IMR-90 (cell line): ENCODE measurements around the gene PRKCA. TPM values are rescaled to one million over a fixed set of nuclear protein-coding genes. Genes with fewer than 3 reads are reported as not detected.

ENCODE experiments used
- ATAC-seq: fragments of 200-7000 bp; cut with Tn5 transposase; 2 replicates; pipeline ENCODE4 v1.9.1; 2020; ENCODE audit warnings: low read depth, mild to moderate bottlenecking, moderate library complexity
- BruUV-seq: library from RNA; stranded (reverse); fragments of 400-500 nt; replicated peaks from 2 replicates; lab custom pipeline; 2021; lab: Mats Ljungman, UMichigan
- CTCF ChIA-PET: fragments of 300-600 bp; formaldehyde crosslinking; extraction: SDS; loops from one replicate; lab custom pipeline; 2021; ENCODE audit warnings: antibody characterized with exemption; lab: Yijun Ruan, JAX
- POLR2A ChIA-PET: fragments of 300-600 bp; sonication (Branson Sonifier 250); formaldehyde crosslinking; loops from one replicate; lab custom pipeline; 2022; ENCODE audit warnings: antibody characterized with exemption; ENCODE audit not compliant: unreplicated experiment; lab: Charles Lee
- DNase-seq: peaks from one replicate; pipeline ENCODE4 v3.0.0; 2013
- H2AFZ ChIP-seq: replicated peaks from 2 replicates; pipeline ENCODE3; 2013; ENCODE audit warnings: low read length, mild to moderate bottlenecking; ENCODE audit not compliant: poor library complexity
- H2AK5ac ChIP-seq: 2 replicates; pipeline ENCODE4 v1.6.1; 2013; ENCODE audit warnings: low read depth, low read length, inconsistent platforms
- H2AK9ac ChIP-seq: replicated peaks from 2 replicates; pipeline ENCODE3; 2013; ENCODE audit warnings: mild to moderate bottlenecking, low read depth, low read length, moderate library complexity; ENCODE audit not compliant: poor library complexity
- H2BK120ac ChIP-seq: 2 replicates; pipeline ENCODE4 v1.6.1; 2013; ENCODE audit warnings: low read depth, low read length, inconsistent platforms
- H2BK15ac ChIP-seq: 3 replicates; pipeline ENCODE4 v1.6.1; 2013; ENCODE audit warnings: low read depth, low read length, inconsistent platforms
- H2BK20ac ChIP-seq: 2 replicates; pipeline ENCODE4 v1.6.1; 2013; ENCODE audit warnings: low read depth, mild to moderate bottlenecking, inconsistent platforms, low read length, moderate library complexity
- H2BK5ac ChIP-seq: 2 replicates; pipeline ENCODE4 v1.6.1; 2013; ENCODE audit warnings: mild to moderate bottlenecking, low read depth, low read length, inconsistent platforms; ENCODE audit not compliant: poor library complexity, severe bottlenecking
- H3K14ac ChIP-seq: replicated peaks from 2 replicates; pipeline ENCODE4 v1.6.1; 2013; ENCODE audit warnings: low read depth, low read length, inconsistent platforms
- H3K18ac ChIP-seq: 2 replicates; pipeline ENCODE4 v1.6.1; 2013; ENCODE audit warnings: low read depth, low read length, control low read depth
- H3K23ac ChIP-seq: 2 replicates; pipeline ENCODE4 v1.6.1; 2013; ENCODE audit warnings: low read depth, low read length, inconsistent platforms
- H3K27ac ChIP-seq: 2 replicates; pipeline ENCODE4 v1.5.1; 2013; ENCODE audit warnings: mild to moderate bottlenecking, control low read depth, low read length; ENCODE audit not compliant: insufficient read depth
- H3K27me3 ChIP-seq: 2 replicates; pipeline ENCODE4 v1.6.1; 2013; ENCODE audit warnings: low read length; ENCODE audit not compliant: control insufficient read depth, insufficient read depth
- H3K36me3 ChIP-seq: 2 replicates; pipeline ENCODE4 v1.6.1; 2013; ENCODE audit warnings: low read length, mixed read lengths; ENCODE audit not compliant: control insufficient read depth, insufficient read depth
- H3K4ac ChIP-seq: 2 replicates; pipeline ENCODE4 v1.6.1; 2013; ENCODE audit warnings: low read depth, low read length, inconsistent platforms
- H3K4me1 ChIP-seq: 2 replicates; pipeline ENCODE4 v1.6.1; 2013; ENCODE audit warnings: low read length, mixed read lengths; ENCODE audit not compliant: control insufficient read depth, insufficient read depth
- H3K4me2 ChIP-seq: 2 replicates; pipeline ENCODE4 v1.6.1; 2013; ENCODE audit warnings: low read depth, mild to moderate bottlenecking, control low read depth, low read length, moderate library complexity
- H3K4me3 ChIP-seq: 2 replicates; pipeline ENCODE4 v1.5.1; 2013; ENCODE audit warnings: low read depth, mild to moderate bottlenecking, control low read depth, low read length, moderate library complexity; ENCODE audit not compliant: insufficient read depth
- H3K56ac ChIP-seq: 2 replicates; pipeline ENCODE4 v1.6.1; 2013; ENCODE audit warnings: low read length, inconsistent platforms; ENCODE audit not compliant: insufficient read depth; ENCODE audit errors: extremely low read depth
- H3K79me1 ChIP-seq, 2 experiments: 2 replicates each; pipeline ENCODE4 v1.6.1; 2013; ENCODE audit warnings: low read length in 2 of 2, inconsistent platforms in 1 of 2, low read depth in 1 of 2
- H3K9ac ChIP-seq: 2 replicates; pipeline ENCODE4 v1.6.1; 2013; ENCODE audit warnings: low read depth, low read length, control low read depth
- H3K9me1 ChIP-seq: 2 replicates; pipeline ENCODE4 v1.6.1; 2013; ENCODE audit warnings: low read length, inconsistent platforms; ENCODE audit not compliant: insufficient read depth
- H3K9me3 ChIP-seq: 2 replicates; pipeline ENCODE4 v1.6.1; 2013; ENCODE audit warnings: low read length; ENCODE audit not compliant: control insufficient read depth, insufficient read depth
- H4K20me1 ChIP-seq: 2 replicates; pipeline ENCODE4 v1.6.1; 2013; ENCODE audit warnings: low read length, inconsistent platforms; ENCODE audit not compliant: insufficient read depth
- H4K5ac ChIP-seq: 2 replicates; pipeline ENCODE4 v1.6.1; 2013; ENCODE audit warnings: mild to moderate bottlenecking, low read depth, low read length, control low read depth
- H4K8ac ChIP-seq, 2 experiments: 2 replicates each; pipeline ENCODE4 v1.6.1; 2013; ENCODE audit warnings: low read depth in 2 of 2, low read length in 2 of 2, control low read depth in 1 of 2, inconsistent platforms in 1 of 2
- H4K91ac ChIP-seq: 2 replicates; pipeline ENCODE4 v1.6.1; 2013; ENCODE audit warnings: low read depth, low read length, inconsistent platforms; ENCODE audit not compliant: insufficient read depth
- BHLHE40 ChIP-seq: fragments of 150-350 bp; IDR thresholded peaks from 2 replicates; pipeline ENCODE4 v1.6.1; 2016; ENCODE audit warnings: mild to moderate bottlenecking, low read depth, low read length
- CEBPB ChIP-seq: IDR thresholded peaks from 2 replicates; pipeline ENCODE4 v1.6.1; 2012; ENCODE audit warnings: low read depth, low read length, improper control_type of control experiment
- FOS ChIP-seq: fragments of 150-350 bp; IDR thresholded peaks from 2 replicates; pipeline ENCODE4 v1.6.1; 2016; ENCODE audit warnings: low read depth, low read length
- MXI1 ChIP-seq: IDR thresholded peaks from 2 replicates; pipeline ENCODE4 v1.6.1; 2012; ENCODE audit warnings: low read depth, mild to moderate bottlenecking, low read length, moderate library complexity, borderline replicate concordance
- WGBS, 2 experiments: methylation state at CpG; one replicate each; pipeline versions ENCODE4 v1.1.5 to v1.1.7; 2013; ENCODE audit warnings: missing lambda C conversion rate in 2 of 2; ENCODE audit not compliant: insufficient read length in 1 of 2; ENCODE audit errors: extremely low coverage in 2 of 2; 5-methylcytosine and 5-hydroxymethylcytosine counted together
- dilution Hi-C: fragments of 300-500 bp; cut with HindIII; formaldehyde crosslinking; loops from one replicate; pipeline ENCODE4 v1.14.3; 2018; ENCODE audit warnings: low sequenced_read_pairs; ENCODE audit not compliant: unreplicated experiment
- in situ Hi-C: fragments of 300-500 bp; cut with MboI; formaldehyde crosslinking; loops from 3 replicates; pipeline ENCODE4 v1.14.3; 2019; ENCODE audit warnings: low sequenced_read_pairs, inconsistent platforms, mixed read lengths
- intact Hi-C: fragments of 100-400 bp; cut with micrococcal nuclease; formaldehyde crosslinking; loops from 2 replicates; pipeline ENCODE4 v1.10.0; 2022
- polyA plus RNA-seq, 3 experiments: library from polyadenylated mRNA; depleted of rRNA; stranded (reverse); fragments of >200 nt; gene quantifications; 2 replicates each; pipeline ENCODE4 v1.2.3, GENCODE V29; 2012; ENCODE audit warnings: low replicate concordance in 1 of 3
- total RNA-seq: library from RNA; depleted of rRNA; stranded (reverse); fragments of >200 nt; gene quantifications from 2 replicates; pipeline ENCODE4 v1.2.3, GENCODE V29; 2012
- TF ChIP-seq, protein P1 (sequence below): fragments of 150-350 bp; IDR thresholded peaks from 2 replicates; pipeline ENCODE4 v1.6.1; 2017; ENCODE audit warnings: mild to moderate bottlenecking, antibody characterized with exemption, low read length, low read depth

The PRKCA gene
- total and polyA plus RNA-seq, 2 of the 4 experiments (the other 2 are of a cell fraction): 31.0 to 46.0 TPM

DNA sequence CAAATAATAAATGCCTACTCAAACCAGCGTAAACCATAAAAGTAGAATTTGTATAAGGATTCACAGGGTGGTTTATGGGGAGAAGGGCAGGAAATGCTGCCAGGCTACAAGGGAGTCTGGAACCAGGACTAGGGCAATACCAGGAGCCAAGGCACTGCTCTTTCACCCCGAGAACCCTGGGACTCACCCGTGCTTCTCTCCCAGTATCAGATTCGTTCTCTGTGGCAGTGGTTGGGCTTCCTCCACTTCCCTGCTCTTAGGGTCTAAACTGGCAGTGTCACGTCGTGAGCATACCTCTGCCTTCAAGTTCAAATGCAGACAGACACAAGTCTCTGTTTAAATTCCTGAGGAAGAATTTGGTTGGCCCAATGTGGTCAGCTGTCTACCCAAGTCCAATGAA lies 49.3 kb downstream of the PRKCA start:
- Histone ChIP-seq H3K36me3 (no peaks in the 10 kb centered on the region), H3K9me1 (peaks cover 39% of the 10 kb centered on the region), H4K91ac (no peak overlapping the region), H3K27me3 (no peaks in the 10 kb centered on the region), H3K27ac (no peak overlapping the region), H2BK120ac (no peak overlapping the region), H2BK20ac (no peak overlapping the region), H4K5ac (no peak overlapping the region), H3K18ac (no peak overlapping the region), H3K9ac (no peak overlapping the region), H3K79me1 (peaks cover 38 to 84% of the 10 kb centered on the region in 2 experiments), H3K4me2 (no peak overlapping the region), H4K20me1 (peaks cover 47% of the 10 kb centered on the region; the same call in 1 of the 2 replicates), H2BK5ac (no peak overlapping the region), H3K4ac (peak overlapping the region; percentile 0; the same call in 1 of the 2 replicates), H2AK5ac (no peak overlapping the region), H3K56ac (no peak overlapping the region), H3K4me3 (no peak overlapping the region), H2AFZ (no peak overlapping the region), H2BK15ac (no peak overlapping the region), H3K14ac (peak overlapping the region; percentile 15; the same call in 1 of the 2 replicates), H3K4me1 (peaks cover 23% of the 10 kb centered on the region), H4K8ac (no peak overlapping the region), H2AK9ac (no peak overlapping the region), H3K23ac (no peak overlapping the region; the same call in 1 of the 2 replicates), H3K9me3 (no peaks in the 10 kb centered on the region)
- BruUV-seq: no TSS peak
- intact Hi-C loops (no loop called here), in situ Hi-C loops (no loop called here), dilution Hi-C loops (no loop called here)
- WGBS, 2 experiments: 94% methylated on average over 2 of the region's 6 CpGs; no CpG with 5 or more reads in 1 of the 2 experiments
- ChIA-PET POLR2A (no interaction called here), CTCF (interaction anchor here (0.7 kb wide), 1 partner anchor 322 kb away, joined by 3 read pairs; no protein-coding TSS in a partner anchor)
- ATAC-seq (no peak), DNase-seq (no peak)
- no peak for TF ChIP-seq MXI1
- TF ChIP-seq, protein P1, sequence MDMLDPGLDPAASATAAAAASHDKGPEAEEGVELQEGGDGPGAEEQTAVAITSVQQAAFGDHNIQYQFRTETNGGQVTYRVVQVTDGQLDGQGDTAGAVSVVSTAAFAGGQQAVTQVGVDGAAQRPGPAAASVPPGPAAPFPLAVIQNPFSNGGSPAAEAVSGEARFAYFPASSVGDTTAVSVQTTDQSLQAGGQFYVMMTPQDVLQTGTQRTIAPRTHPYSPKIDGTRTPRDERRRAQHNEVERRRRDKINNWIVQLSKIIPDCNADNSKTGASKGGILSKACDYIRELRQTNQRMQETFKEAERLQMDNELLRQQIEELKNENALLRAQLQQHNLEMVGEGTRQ: peak; percentile 8; the same call in 1 of the 2 replicates
- no peak for TF ChIP-seq BHLHE40
- TF ChIP-seq FOS: no peak
- no peak for TF ChIP-seq CEBPB
